NB4 (cell line): Measurements from ENCODE around the gene FXYD7.

Source experiments
- POLR2A ChIP-seq: IDR thresholded peaks from 2 replicates; pipeline ENCODE4 v1.6.1; 2011; ENCODE audit warnings: mild to moderate bottlenecking; ENCODE audit not compliant: insufficient read length; ENCODE audit errors: extremely low read depth
- TF ChIP-seq, protein P1 (sequence below): IDR thresholded peaks from one replicate; pipeline ENCODE4 v1.5.1; 2012; ENCODE audit warnings: low read depth, low read length
- TF ChIP-seq, protein P2 (sequence below): IDR thresholded peaks from 2 replicates; pipeline ENCODE4 v1.6.1; 2011; ENCODE audit warnings: low read depth, low read length

DNA sequence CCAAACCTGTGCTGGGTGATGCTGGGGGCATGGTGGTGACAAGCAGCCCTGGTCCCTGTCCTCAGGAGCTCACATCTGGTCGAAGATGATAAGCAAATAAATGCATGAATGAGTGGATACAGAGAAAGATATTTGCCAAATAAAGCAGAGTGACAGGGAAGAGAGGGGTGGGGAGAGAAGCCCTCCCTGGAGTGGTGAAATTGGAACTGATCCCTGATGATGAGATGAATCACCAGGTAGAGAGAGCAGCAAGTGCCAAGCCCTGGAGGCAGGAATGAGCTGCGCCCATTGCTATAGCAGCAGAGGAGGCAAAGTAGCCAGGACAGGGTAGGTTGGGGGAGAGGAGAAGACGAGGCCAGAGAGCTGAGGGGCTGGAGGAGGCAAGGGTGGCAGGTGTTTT lies 25.1 kb downstream of the FXYD7 start:
- no peak for TF ChIP-seq POLR2A
- TF ChIP-seq, protein P1, sequence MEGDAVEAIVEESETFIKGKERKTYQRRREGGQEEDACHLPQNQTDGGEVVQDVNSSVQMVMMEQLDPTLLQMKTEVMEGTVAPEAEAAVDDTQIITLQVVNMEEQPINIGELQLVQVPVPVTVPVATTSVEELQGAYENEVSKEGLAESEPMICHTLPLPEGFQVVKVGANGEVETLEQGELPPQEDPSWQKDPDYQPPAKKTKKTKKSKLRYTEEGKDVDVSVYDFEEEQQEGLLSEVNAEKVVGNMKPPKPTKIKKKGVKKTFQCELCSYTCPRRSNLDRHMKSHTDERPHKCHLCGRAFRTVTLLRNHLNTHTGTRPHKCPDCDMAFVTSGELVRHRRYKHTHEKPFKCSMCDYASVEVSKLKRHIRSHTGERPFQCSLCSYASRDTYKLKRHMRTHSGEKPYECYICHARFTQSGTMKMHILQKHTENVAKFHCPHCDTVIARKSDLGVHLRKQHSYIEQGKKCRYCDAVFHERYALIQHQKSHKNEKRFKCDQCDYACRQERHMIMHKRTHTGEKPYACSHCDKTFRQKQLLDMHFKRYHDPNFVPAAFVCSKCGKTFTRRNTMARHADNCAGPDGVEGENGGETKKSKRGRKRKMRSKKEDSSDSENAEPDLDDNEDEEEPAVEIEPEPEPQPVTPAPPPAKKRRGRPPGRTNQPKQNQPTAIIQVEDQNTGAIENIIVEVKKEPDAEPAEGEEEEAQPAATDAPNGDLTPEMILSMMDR, result no peak
- TF ChIP-seq, protein P2, sequence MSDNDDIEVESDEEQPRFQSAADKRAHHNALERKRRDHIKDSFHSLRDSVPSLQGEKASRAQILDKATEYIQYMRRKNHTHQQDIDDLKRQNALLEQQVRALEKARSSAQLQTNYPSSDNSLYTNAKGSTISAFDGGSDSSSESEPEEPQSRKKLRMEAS, result no peak
